Cardiac muscle cell (in vitro differentiated cells and primary cell): ENCODE results near the gene MAML3. TPM values are rescaled to one million over a fixed set of nuclear protein-coding genes. Genes with fewer than 3 reads are reported as not detected.

Experiments
- DNase-seq, 2 donors: peaks; one replicate each; pipeline versions ENCODE4 v3.0.0 to v3.0.0-alpha.2; 2010 to 2017; ENCODE audit warnings: low read depth in 1 of 2, low spot score in 1 of 2
- H3K27ac ChIP-seq: fragments of 200-600 bp; sonication (generic); 2 replicates; pipeline ENCODE4 v1.5.1; 2016
- H3K27me3 ChIP-seq: fragments of 200-600 bp; sonication (generic); 2 replicates; pipeline ENCODE4 v1.6.0; 2016; ENCODE audit warnings: control low read depth
- H3K36me3 ChIP-seq: fragments of 200-600 bp; sonication (generic); 2 replicates; pipeline ENCODE4 v1.5.1; 2016; ENCODE audit warnings: control low read depth
- H3K4me1 ChIP-seq: fragments of 200-600 bp; sonication (generic); 2 replicates; pipeline ENCODE4 v1.8.1; 2017; ENCODE audit warnings: low read depth, mild to moderate bottlenecking, mixed run types
- H3K4me3 ChIP-seq: fragments of 200-600 bp; sonication (generic); 2 replicates; pipeline ENCODE4 v1.5.1; 2016; ENCODE audit warnings: mild to moderate bottlenecking
- H3K9me3 ChIP-seq: fragments of 200-600 bp; sonication (generic); 2 replicates; pipeline ENCODE4 v1.5.1; 2017; ENCODE audit warnings: low read depth, mild to moderate bottlenecking, control low read depth
- CTCF ChIP-seq: IDR thresholded peaks from 2 replicates; pipeline ENCODE4 v1.5.1; 2012; ENCODE audit warnings: low read depth, mild to moderate bottlenecking, low read length
- polyA plus RNA-seq: library from polyadenylated mRNA; unstranded; fragments of >200 nt; fragmentation: Nextera tagmentation; extraction: Ambion mirVana; gene quantifications from 2 replicates; pipeline ENCODE4 v1.2.1, GENCODE V29; 2016
- total RNA-seq: library from RNA; depleted of rRNA; stranded (reverse); fragments of >200 nt; gene quantifications from 2 replicates; pipeline ENCODE4 v1.2.3, GENCODE V29; 2016

The MAML3 gene
- total and polyA plus RNA-seq, 2 experiments from 2014 or later: 7.8 to 22.8 TPM

DNA sequence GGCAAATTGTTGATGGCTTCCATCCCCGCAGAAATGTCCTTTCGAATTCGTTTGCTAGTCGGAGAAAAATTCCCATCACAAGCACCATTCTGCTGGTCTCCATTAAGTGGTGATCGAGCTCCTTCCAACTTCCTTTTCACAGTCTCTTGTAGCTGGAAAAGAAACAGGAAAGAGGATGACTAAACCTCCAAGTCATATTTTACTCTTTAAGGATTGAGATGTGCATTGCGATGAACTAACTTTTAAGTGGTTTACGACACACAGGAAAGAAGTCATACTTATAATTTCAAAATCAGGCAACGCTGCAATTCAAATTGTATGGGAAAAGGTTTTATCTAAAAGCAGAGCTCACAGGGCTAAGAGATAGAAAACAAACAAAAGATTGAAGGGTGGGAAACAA, 263.2 kb downstream of the MAML3 start:
- H3K36me3 ChIP-seq: no peaks in the 10 kb centered on the region
- no peaks in the 10 kb centered on the region for H3K27me3 ChIP-seq
- no peak overlapping the region for H3K4me3 ChIP-seq
- peak in 1 of 2 donors; percentile 82 for DNase-seq
- H3K4me1 ChIP-seq: peaks cover 22% of the 10 kb centered on the region
- no peaks in the 10 kb centered on the region for H3K9me3 ChIP-seq
- H3K27ac ChIP-seq: no peak overlapping the region
- peak; percentile 32 for TF ChIP-seq CTCF

DNA sequence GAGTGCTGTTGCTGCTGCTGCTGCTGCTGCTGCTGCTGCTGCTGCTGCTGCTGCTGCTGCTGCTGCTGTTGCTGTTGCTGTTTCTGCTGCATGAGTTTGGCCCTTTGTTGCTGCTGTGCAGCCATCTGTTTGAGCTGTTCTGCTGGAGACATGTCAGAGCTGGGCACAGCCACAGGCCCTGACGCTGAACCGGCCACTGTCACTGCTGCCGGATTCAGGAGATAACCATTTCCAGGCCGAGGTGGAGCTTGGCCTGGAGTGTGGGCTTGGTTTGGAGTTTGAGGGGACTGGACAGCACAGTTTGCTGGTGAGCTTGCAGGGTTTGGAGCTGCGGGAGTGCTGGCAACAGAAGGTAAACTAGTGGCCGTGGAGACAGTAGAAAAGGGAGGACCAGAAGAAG, 264.1 kb downstream of the MAML3 start:
- no peaks in the 10 kb centered on the region for H3K36me3 ChIP-seq
- H3K27me3 ChIP-seq: no peaks in the 10 kb centered on the region
- no peaks in the 10 kb centered on the region for H3K9me3 ChIP-seq
- TF ChIP-seq CTCF: no peak
- no peak overlapping the region for H3K4me3 ChIP-seq
- H3K27ac ChIP-seq: no peak overlapping the region
- no peak for DNase-seq
- H3K4me1 ChIP-seq: peaks cover 22% of the 10 kb centered on the region

GRCh38 chr4:139889264-139889663, 264.7 kb downstream of the MAML3 start:
- Histone ChIP-seq H3K9me3 (no peaks in the 10 kb centered on the region), H3K36me3 (no peaks in the 10 kb centered on the region), H3K27me3 (no peaks in the 10 kb centered on the region), H3K27ac (no peak overlapping the region), H3K4me3 (no peak overlapping the region), H3K4me1 (peaks cover 22% of the 10 kb centered on the region)
- TF ChIP-seq CTCF: no peak
- no peak for DNase-seq

- Histone ChIP-seq H3K4me1 (peaks cover 22% of the 10 kb centered on the region), H3K27me3 (no peaks in the 10 kb centered on the region), H3K36me3 (no peaks in the 10 kb centered on the region), H3K27ac (peak overlapping the region; percentile 2), H3K4me3 (no peak overlapping the region), H3K9me3 (no peaks in the 10 kb centered on the region)
- no peak for TF ChIP-seq CTCF
- no peak for DNase-seq
Observed at GRCh38 chr4:139887962-139888735, 265.8 kb downstream of the MAML3 start.

DNA sequence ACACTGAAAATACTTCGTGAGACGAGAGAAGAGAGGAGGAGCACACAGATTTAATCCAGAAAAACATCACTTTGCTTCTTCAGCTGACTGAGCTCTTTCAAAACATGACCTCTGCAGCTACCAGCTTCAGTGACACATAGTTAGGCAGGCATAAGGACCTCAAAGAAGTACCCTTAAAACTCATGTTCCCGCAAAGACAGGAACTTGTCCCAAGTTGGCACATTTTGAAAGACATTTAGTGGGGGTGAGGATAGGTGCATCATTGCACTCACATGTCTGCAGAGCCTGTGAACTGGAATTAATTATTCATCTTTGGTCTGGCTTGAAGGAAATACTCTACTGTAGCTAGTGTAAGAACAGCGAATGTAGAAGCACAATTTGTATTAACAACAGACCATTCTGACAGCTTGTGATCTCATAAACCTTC, 266.6 kb downstream of the MAML3 start:
- Histone ChIP-seq H3K27me3 (no peaks in the 10 kb centered on the region), H3K9me3 (no peaks in the 10 kb centered on the region), H3K36me3 (no peaks in the 10 kb centered on the region), H3K4me3 (no peak overlapping the region), H3K4me1 (peaks cover 22% of the 10 kb centered on the region), H3K27ac (peak overlapping the region; percentile 20)
- DNase-seq: no peak
- no peak for TF ChIP-seq CTCF
